HEK293T (cell line): ENCODE results near the gene MMP25.

Source experiments
- ELF4 ChIP-seq: fragments of 450-650 bp; IDR thresholded peaks from 2 replicates; pipeline ENCODE4 v1.6.1; 2017; ENCODE audit warnings: antibody characterized with exemption
- FOXK2 ChIP-seq: fragments of 450-650 bp; IDR thresholded peaks from 2 replicates; pipeline ENCODE4 v1.6.1; 2016; ENCODE audit warnings: mild to moderate bottlenecking
- SP1 ChIP-seq: fragments of 450-650 bp; IDR thresholded peaks from 2 replicates; pipeline ENCODE4 v1.6.1; 2017

DNA sequence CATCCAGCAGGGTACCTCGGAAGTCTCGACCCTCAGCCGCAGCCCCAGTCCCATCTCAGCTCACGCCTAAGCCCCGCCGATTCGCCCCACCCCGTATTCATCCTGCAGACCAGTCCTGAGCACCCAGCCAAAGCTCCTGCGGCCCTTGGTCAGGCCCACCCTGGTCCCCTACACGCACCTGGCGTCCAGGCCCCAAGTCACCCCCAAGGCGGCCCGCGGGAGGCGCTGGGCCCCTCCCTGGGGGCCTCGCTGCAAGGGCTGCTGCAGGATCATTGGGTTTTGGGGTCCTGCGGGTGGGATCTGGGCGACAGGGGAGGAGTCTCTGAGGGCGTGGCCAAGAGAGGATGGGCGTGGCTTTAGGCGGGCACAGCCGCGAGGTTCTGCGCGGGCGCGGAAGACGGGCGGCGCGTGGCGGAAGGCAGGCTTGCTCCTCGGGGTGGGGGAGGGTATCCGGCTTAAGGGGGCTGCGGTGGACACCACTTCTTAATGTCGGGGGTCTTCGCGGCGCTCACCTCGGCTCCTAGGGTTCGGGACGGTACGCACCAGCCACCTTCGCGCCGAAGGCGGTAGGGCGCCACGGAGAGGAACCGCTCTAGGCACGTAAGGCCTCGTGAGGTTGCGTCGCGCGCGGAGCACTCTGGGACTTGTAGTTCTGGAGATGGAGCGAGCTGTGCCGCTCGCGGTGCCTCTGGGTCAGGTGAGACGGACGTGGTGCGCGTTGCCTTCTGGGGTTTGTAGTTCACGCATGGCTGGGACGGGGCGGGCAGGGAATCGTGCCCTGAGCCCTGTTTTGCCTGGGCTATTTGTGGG lies 22.5 kb upstream of the MMP25 start, which contains the start of the genes HCFC1R1 and THOC6:
- TF ChIP-seq FOXK2 (no peak), ELF4 (peak; percentile 84), SP1 (no peak)
